ENCODE results near the gene EIF2A. TPM values are rescaled to one million over a fixed set of nuclear protein-coding genes. Genes with fewer than 3 reads are reported as not detected.
"Not testable (repeated sequence)": the region's sequence is repeated elsewhere in the genome, so short reads cannot be mapped to it uniquely, and the experiment has no call there.

The EIF2A gene
- total RNA-seq, 1 donor from 2014 or later, result 80.9 TPM

GRCh38 chr3:150613709-150614480 is 67.3 kb downstream of the EIF2A start:
- H3K4me3 ChIP-seq (ENCODE audit: low read depth, low read length), result no peak overlapping the region
- no peak for TF ChIP-seq CTCF (conservative IDR thresholded peaks at IDR 0.05; ENCODE audit: low read depth, low read length)
- no peak for DNase-seq (ENCODE audit: low read depth)

GRCh38 chr3:150620002-150620689 is 73.6 kb downstream of the EIF2A start:
- no peak for DNase-seq (ENCODE audit: low read depth)
- H3K4me3 ChIP-seq (ENCODE audit: low read depth, low read length), result no peak overlapping the region
- no peak for TF ChIP-seq CTCF (conservative IDR thresholded peaks at IDR 0.05; ENCODE audit: low read depth, low read length)

- H3K4me3 ChIP-seq (ENCODE audit: low read depth, low read length); DNase-seq (ENCODE audit: low read depth): not testable (repeated sequence)
Observed at GRCh38 chr3:150622955-150623354, 76.4 kb downstream of the EIF2A start.

GRCh38 chr3:150623945-150624344 is 77.4 kb downstream of the EIF2A start:
- DNase-seq (ENCODE audit: low read depth), result no peak
- no peak for TF ChIP-seq CTCF (conservative IDR thresholded peaks at IDR 0.05; ENCODE audit: low read depth, low read length)

GRCh38 chr3:150626148-150626930 is 79.8 kb downstream of the EIF2A start:
- no peak for TF ChIP-seq CTCF (conservative IDR thresholded peaks at IDR 0.05; ENCODE audit: low read depth, low read length)
- no peak for DNase-seq (ENCODE audit: low read depth)
- no peak overlapping the region for H3K4me3 ChIP-seq (ENCODE audit: low read depth, low read length)

More at GRCh38 chr3:150623945-150624344, 77.4 kb downstream of the EIF2A start:
- H3K4me3 ChIP-seq (ENCODE audit: low read depth, low read length), result no peak overlapping the region

- no peak for DNase-seq (ENCODE audit: low read depth)
- H3K4me3 ChIP-seq (ENCODE audit: low read depth, low read length), result no peak overlapping the region
- TF ChIP-seq CTCF (conservative IDR thresholded peaks at IDR 0.05; ENCODE audit: low read depth, low read length), result no peak
Observed at GRCh38 chr3:150627557-150627956, 81.0 kb downstream of the EIF2A start.

Measured in epithelial cell of proximal tubule (primary cell).